IPS-NIHi11 (cell line): ENCODE data around the gene NR3C2.
"Not testable (repeated sequence)": the region's sequence is repeated elsewhere in the genome, so short reads cannot be mapped to it uniquely, and the experiment has no call there.

Source experiments
- DNase-seq: peaks from one replicate; pipeline ENCODE4 v3.0.0; 2012; ENCODE audit warnings: mixed read lengths, low spot score

The NR3C2 gene

DNA sequence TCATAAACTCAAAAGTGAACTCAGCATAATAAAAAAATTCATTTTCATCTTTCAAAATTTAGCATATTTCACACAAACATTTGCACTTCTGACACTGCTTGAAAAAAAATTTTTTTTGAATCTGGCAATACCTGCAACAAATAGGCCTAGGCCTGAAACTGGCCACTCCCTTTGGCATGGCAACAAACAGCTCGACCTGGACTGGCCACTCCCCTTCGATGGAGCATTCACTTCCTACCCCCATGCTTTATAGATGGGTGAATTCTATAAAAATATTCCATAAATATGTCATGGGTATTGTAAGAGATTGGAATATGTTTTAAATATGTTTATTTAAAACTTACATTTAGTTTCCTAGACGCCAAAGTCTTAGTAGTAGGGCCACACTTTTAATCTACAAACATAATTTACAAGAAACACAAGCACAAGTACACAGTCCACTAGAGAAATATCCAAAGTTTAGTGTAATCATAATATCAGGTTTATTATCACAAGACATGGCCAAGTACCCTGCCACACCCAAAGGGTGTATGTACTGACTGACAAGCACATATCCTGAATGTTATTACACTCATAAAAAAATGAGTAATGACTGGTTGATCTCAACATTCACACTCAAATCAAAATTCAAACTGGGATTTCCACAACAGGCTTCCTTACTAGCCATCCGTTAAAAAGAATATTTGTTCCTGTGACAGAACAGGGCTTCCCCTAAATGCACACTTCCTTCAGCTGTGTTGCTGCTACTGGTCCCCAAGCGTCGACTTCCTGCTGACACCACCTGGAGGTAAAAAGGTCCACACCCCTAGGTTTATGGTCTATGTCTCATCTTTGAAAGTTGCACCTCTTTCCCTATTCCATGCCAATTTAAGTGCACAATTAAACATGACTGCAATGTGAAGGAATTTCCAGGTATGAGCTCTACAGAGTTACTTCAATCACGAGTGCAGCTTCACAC is 271.5 kb downstream of the NR3C2 start:
- DNase-seq: no peak

DNA sequence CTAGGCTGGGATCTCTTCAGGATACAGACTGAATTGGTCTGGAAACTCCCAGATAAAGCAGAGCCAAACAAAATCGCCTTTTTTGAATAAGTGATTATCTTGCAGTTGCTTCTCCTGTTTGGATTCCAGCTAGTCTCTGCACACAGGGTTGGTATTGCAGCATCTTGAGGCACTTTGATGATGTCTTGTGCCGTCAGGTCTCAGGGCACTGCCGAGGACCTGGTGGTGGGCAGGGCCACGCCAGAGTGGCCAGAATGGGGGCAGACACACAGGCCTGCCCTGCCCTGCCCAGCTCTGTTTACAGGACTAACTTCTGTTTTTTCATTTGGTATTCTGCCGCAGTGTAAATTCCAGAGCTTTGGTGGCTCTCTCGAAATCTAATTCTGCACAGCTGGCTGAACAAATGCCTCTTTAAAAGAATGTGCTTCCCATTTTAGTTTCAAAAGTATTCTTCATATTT is 276.1 kb downstream of the NR3C2 start:
- no peak for DNase-seq

- no peak for DNase-seq
Measured at GRCh38 chr4:148164557-148164956, 277.7 kb downstream of the NR3C2 start.

DNA sequence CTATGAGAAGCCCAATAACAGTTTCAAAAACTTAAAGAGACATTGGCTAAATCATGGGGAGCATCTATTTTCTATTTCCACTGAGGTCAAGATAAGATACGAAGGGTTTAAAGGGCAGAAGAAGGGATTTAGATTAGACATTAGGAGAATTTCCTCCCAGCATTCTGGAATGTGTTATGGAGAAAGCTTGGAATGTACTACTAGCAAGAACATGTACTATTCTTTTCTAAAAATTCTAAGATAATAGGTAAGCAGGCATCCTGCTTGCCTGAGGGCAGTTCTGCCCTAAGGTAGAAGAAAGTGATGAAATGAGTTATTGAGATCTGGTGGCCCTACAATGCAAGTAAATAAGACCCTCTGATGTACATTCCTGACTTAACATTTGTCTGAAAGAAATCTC is 279.2 kb downstream of the NR3C2 start:
- no peak for DNase-seq

DNA sequence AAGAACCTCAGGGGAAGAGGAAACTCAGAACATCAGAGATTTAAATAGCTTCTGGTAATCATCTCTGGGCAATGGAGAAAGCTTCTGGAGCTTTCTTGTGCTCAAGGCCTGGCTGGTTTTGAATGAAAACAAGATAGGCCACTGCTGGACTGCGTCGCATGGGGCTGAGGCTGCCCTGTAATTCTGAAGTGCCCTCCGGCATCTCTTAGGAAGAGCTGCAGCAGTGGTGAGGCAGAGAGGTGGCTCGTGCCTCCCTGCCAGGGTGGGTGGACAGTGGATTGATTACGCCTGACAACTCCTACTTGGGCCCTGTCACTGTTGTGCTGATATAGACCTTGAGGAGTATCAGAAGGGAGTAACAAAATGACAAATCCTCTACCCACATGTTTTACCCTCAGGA is 279.7 kb downstream of the NR3C2 start:
- no peak for DNase-seq

DNA sequence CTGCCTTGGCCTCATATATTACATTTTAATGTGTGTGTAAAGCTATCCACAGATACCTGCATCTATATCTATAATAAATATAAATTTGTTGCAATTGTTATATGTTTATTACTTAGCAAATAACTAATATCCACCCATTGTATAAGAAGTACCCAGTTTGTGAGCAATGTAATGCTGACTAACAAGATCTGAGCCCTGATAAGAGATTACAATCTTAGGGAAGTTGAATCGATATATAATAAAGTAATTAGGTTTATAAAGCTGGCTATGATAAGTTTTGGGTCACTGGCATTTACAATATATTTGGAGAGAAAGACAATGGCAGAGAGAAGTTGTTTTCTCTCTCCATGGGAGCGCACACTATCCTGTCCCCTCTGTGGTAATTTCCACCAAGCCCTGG is 280.6 kb downstream of the NR3C2 start:
- no peak for DNase-seq

DNA sequence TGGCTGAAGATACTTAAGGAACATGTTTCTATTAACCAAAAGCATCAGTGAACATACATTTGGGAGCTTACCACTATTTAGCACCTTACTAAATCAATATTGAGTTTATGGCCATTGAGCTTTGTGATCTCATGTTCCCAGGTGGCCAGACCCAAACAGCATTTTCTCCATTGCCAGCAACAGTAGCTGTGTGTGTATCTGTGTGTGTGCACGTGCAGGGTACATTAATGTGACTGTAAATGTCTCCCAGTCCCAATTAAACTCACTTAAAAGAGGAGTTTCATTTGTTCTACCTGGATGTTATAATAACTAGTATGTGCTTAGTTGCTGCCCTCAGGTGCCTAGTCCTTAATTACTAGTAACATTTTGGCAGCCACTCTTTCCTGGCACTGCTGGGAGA is 282.4 kb downstream of the NR3C2 start:
- DNase-seq: no peak

- DNase-seq: no peak
Measured at GRCh38 chr4:148154769-148155168, 287.4 kb downstream of the NR3C2 start.

GRCh38 chr4:148152868-148153625 is 289.2 kb downstream of the NR3C2 start:
- DNase-seq: no peak

- no peak for DNase-seq
Measured at GRCh38 chr4:148151806-148152205, 290.4 kb downstream of the NR3C2 start.

GRCh38 chr4:148145475-148145874 is 296.7 kb downstream of the NR3C2 start:
- no peak for DNase-seq

DNA sequence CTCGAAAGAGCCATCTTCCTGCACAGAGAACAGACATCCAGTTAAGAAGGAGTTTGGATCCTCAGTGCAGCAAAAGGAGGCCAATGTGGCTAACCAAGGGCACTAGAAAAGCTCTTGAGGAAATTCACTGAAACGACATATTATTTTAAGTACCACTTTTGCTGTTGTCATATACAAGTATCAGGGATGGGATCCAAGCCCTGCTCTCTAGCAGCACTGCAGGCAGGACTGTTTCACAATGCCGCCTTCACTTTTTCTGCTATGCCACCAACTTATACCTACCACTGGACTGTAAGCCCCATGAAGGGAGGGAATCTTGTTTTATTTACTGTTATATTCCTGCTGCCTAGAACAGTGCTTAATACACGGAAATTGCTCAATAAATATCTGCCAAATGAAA is 299.0 kb downstream of the NR3C2 start:
- no peak for DNase-seq

- DNase-seq: no peak
Measured at GRCh38 chr4:148141501-148141900, 300.7 kb downstream of the NR3C2 start.

- DNase-seq: no peak
Measured at GRCh38 chr4:148126825-148127224, 315.4 kb downstream of the NR3C2 start.

GRCh38 chr4:148124512-148124911 is 317.7 kb downstream of the NR3C2 start:
- DNase-seq: no peak

DNA sequence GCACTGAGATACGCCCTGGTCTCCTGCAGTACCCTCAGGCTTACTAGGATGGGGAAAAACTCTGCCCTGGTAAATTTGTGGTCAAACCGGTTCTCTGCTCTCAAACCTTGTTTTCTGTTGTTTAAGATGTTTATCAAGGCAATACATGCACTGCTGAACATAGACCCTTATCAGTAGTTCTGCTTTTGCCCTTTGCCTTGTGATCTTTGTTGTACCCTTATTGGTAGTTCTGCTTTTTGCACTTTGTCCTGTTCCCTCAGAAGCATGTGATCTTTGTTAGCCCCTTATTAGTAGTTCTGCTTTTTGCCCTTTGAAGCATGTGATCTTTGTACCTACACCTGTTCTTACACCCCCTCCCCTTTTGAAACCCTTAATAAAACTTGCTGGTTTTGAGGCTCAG is 319.1 kb downstream of the NR3C2 start:
- DNase-seq: not testable (repeated sequence)

GRCh38 chr4:148120216-148120615 is 322.0 kb downstream of the NR3C2 start:
- no peak for DNase-seq

DNA sequence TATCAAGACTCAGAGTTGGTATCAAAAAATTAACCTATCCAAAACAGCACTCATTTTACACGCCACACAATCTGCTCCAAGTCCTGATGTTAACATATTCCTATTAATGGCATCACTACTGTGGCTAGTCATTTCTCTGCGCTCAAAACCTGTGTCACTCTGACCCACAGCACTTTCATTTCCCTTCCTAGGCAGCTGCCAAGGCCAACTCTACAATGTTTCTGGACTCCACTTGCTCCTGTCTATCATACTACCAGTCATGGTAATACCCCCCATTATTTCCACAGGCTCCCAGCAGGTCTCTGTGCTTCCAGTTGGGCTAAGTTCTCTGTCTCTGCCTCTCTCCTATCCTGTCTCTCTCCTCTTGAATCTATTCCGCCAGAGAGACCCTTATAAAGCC is 323.6 kb downstream of the NR3C2 start:
- no peak for DNase-seq

GRCh38 chr4:148118179-148118578 is 324.0 kb downstream of the NR3C2 start:
- DNase-seq: no peak

GRCh38 chr4:148116969-148117368 is 325.2 kb downstream of the NR3C2 start:
- DNase-seq: no peak

GRCh38 chr4:148116264-148116663 is 325.9 kb downstream of the NR3C2 start:
- DNase-seq: no peak

DNA sequence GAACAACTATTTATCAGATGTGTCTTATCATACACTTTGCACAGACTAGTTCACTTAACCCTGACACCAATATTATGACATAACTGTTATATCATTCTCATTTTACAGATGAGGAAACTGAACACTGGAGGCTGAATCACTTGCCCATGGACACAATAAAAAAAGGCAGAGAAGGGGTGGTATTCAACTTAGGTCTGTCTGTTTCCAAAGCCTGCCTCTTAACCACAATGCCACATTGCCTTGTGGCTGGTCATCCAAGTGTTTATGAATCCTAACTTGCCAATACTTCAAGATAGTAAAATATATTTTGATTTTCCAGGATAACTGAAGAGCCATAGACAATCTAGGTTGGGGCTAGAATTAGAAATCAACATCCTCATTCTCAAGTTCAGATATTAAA is 327.8 kb downstream of the NR3C2 start:
- DNase-seq: no peak
